ENCODE data around the gene ALOX12. TPM values are rescaled to one million over a fixed set of nuclear protein-coding genes. Genes with fewer than 3 reads are reported as not detected.

Gene ALOX12
- total RNA-seq, 1 donor from 2014 or later, result not detected

- no peaks in the 10 kb centered on the region for H3K4me1 Mint-ChIP-seq (ENCODE audit: low read depth, unreplicated experiment)
- H3K36me3 Mint-ChIP-seq (ENCODE audit: unreplicated experiment), result peaks cover 5% of the 10 kb centered on the region
- TF ChIP-seq CTCF (IDR thresholded peaks at IDR 0.05; ENCODE audit: partially characterized antibody, unreplicated experiment), result no peak
- H3K9me3 Mint-ChIP-seq (ENCODE audit: unreplicated experiment), result no peaks in the 10 kb centered on the region
- H3K27ac Mint-ChIP-seq (ENCODE audit: unreplicated experiment), result no peak overlapping the region
- no peak overlapping the region for H3K4me3 Mint-ChIP-seq (ENCODE audit: unreplicated experiment)
- DNase-seq, result no peak
- H3K27me3 Mint-ChIP-seq (ENCODE audit: unreplicated experiment), result peaks cover 2% of the 10 kb centered on the region
Observed at GRCh38 chr17:7005716-7006115, 9.9 kb downstream of the ALOX12 start.

DNA sequence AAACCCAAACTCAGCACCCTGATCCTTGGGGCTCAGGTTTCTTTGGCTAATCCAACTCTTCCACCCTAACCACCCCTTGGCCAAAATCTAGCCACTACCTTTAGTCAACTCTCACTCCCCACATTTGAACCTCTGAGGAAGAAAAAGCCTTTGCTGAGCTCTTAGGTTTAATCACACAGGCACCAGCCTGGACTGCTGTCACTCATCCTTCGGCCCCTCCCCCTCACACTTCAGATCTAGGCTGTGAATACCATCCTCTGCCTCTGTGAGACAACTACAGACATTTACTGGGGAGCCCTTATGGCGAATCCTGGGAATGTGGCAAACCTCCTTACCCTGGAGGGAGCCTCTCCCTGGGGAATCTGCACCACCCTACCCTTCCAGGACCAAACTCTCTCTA is 11.3 kb downstream of the ALOX12 start:
- H3K27ac Mint-ChIP-seq (ENCODE audit: unreplicated experiment), result no peak overlapping the region
- H3K27me3 Mint-ChIP-seq (ENCODE audit: unreplicated experiment), result peaks cover under 1% of the 10 kb centered on the region
- TF ChIP-seq CTCF (IDR thresholded peaks at IDR 0.05; ENCODE audit: partially characterized antibody, unreplicated experiment), result no peak
- DNase-seq, result no peak
- H3K36me3 Mint-ChIP-seq (ENCODE audit: unreplicated experiment), result no peaks in the 10 kb centered on the region
- H3K9me3 Mint-ChIP-seq (ENCODE audit: unreplicated experiment), result peaks cover under 1% of the 10 kb centered on the region
- H3K4me1 Mint-ChIP-seq (ENCODE audit: low read depth, unreplicated experiment), result no peaks in the 10 kb centered on the region
- no peak overlapping the region for H3K4me3 Mint-ChIP-seq (ENCODE audit: unreplicated experiment)

GRCh38 chr17:7010523-7010922 is 14.7 kb downstream of the ALOX12 start:
- peaks cover 7% of the 10 kb centered on the region for H3K4me1 Mint-ChIP-seq (ENCODE audit: low read depth, unreplicated experiment)
- no peak overlapping the region for H3K27ac Mint-ChIP-seq (ENCODE audit: unreplicated experiment)
- no peaks in the 10 kb centered on the region for H3K36me3 Mint-ChIP-seq (ENCODE audit: unreplicated experiment)
- peaks cover 9% of the 10 kb centered on the region for H3K27me3 Mint-ChIP-seq (ENCODE audit: unreplicated experiment)
- TF ChIP-seq CTCF (IDR thresholded peaks at IDR 0.05; ENCODE audit: partially characterized antibody, unreplicated experiment), result no peak
- no peak for DNase-seq
- peaks cover 4% of the 10 kb centered on the region for H3K9me3 Mint-ChIP-seq (ENCODE audit: unreplicated experiment)
- peak overlapping the region; percentile 42 for H3K4me3 Mint-ChIP-seq (ENCODE audit: unreplicated experiment)

GRCh38 chr17:7011415-7011814 is 15.6 kb downstream of the ALOX12 start:
- Mint-ChIP-seq H3K36me3 (ENCODE audit: unreplicated experiment) (no peaks in the 10 kb centered on the region), H3K9me3 (ENCODE audit: unreplicated experiment) (peaks cover 4% of the 10 kb centered on the region), H3K27ac (ENCODE audit: unreplicated experiment) (peak overlapping the region; percentile 98), H3K27me3 (ENCODE audit: unreplicated experiment) (peaks cover 9% of the 10 kb centered on the region), H3K4me1 (ENCODE audit: low read depth, unreplicated experiment) (peaks cover 9% of the 10 kb centered on the region), H3K4me3 (ENCODE audit: unreplicated experiment) (peak overlapping the region; percentile 97)
- TF ChIP-seq CTCF (IDR thresholded peaks at IDR 0.05; ENCODE audit: partially characterized antibody, unreplicated experiment), result no peak
- DNase-seq, result no peak

DNA sequence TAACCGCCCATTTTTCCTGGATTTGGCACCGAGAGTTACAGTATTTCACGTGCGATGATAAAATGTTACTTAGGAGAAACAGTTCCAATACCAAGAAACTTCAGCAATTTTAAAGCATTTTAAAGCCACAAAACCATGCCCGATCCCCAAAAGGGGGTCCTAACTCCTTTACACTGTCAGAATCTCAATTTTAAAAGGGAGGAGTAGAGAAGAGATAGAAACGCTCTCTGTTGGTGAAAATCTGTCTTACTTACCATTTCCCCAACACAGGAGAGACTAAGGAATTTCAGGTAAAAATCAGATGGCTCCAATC is 16.0 kb downstream of the ALOX12 start:
- DNase-seq, result no peak
- H3K27me3 Mint-ChIP-seq (ENCODE audit: unreplicated experiment), result peaks cover 9% of the 10 kb centered on the region
- H3K4me1 Mint-ChIP-seq (ENCODE audit: low read depth, unreplicated experiment), result peaks cover 9% of the 10 kb centered on the region
- H3K27ac Mint-ChIP-seq (ENCODE audit: unreplicated experiment), result peak overlapping the region; percentile 98
- no peak for TF ChIP-seq CTCF (IDR thresholded peaks at IDR 0.05; ENCODE audit: partially characterized antibody, unreplicated experiment)
- H3K36me3 Mint-ChIP-seq (ENCODE audit: unreplicated experiment), result no peaks in the 10 kb centered on the region
- peak overlapping the region; percentile 97 for H3K4me3 Mint-ChIP-seq (ENCODE audit: unreplicated experiment)
- peaks cover 4% of the 10 kb centered on the region for H3K9me3 Mint-ChIP-seq (ENCODE audit: unreplicated experiment)
